Adrenal gland (tissue), 12 donors: Measurements from ENCODE around the gene FAM181B. TPM values are rescaled to one million over a fixed set of nuclear protein-coding genes. Genes with fewer than 3 reads are reported as not detected.

Experiments
- DNase-seq, 7 donors: peaks; one replicate each; pipeline ENCODE4 v3.0.0-alpha.2; 2019 to 2020
- H3K27ac ChIP-seq, 5 donors: fragments of 200-600 bp; sonication (generic) in 4 of 5; 1 replicate in 3 of 5; 2 replicates in 2 of 5; pipeline versions ENCODE4 v1.5.1 to v1.8.0; 2016 to 2020; ENCODE audit warnings: mild to moderate bottlenecking in 1 of 5
- H3K27me3 ChIP-seq: fragments of 200-600 bp; 2 replicates; pipeline ENCODE4 v1.8.0; 2021
- H3K36me3 ChIP-seq, 2 donors: fragments of 200-600 bp; replicated peaks in 1 of 2; 1 replicate in 1 of 2; 2 replicates in 1 of 2; pipeline versions ENCODE4 v1.5.1 to v1.8.0; 2018 to 2022
- H3K4me1 ChIP-seq, 2 donors: fragments of 200-600 bp; replicated peaks in 1 of 2; 1 replicate in 1 of 2; 2 replicates in 1 of 2; pipeline versions ENCODE4 v1.5.1 to v1.8.0; 2018 to 2021
- H3K4me3 ChIP-seq, 4 donors: fragments of 200-600 bp; sonication (generic) in 3 of 4; one replicate each; pipeline ENCODE4 v1.5.1; 2016 to 2018
- H3K9me3 ChIP-seq, 3 donors: fragments of 200-600 bp; sonication (generic) in 1 of 3; replicated peaks in 1 of 3; 1 replicate in 2 of 3; 2 replicates in 1 of 3; pipeline versions ENCODE4 v1.5.1 to v1.8.0; 2016 to 2021
- CTCF ChIP-seq, 6 experiments: fragments of 450-650 bp in 4 of 6; fragments of 200-600 bp in 2 of 6; sonication (generic) in 1 of 6; IDR thresholded peaks; 1 replicate in 5 of 6; 2 replicates in 1 of 6; pipeline versions ENCODE4 v1.5.1 to v1.8.0; 2016 to 2021; ENCODE audit warnings: antibody characterized with exemption in 6 of 6, mild to moderate bottlenecking in 2 of 6, moderate library complexity in 1 of 6
- POLR2A ChIP-seq, 2 donors: fragments of 450-650 bp; IDR thresholded peaks; one replicate each; pipeline ENCODE4 v1.6.1; 2017; ENCODE audit warnings: antibody characterized with exemption in 2 of 2, mild to moderate bottlenecking in 2 of 2, moderate library complexity in 1 of 2
- WGBS, 4 donors: extraction: QIAGEN DNeasy Blood & Tissue Kit in 2 of 4; methylation state at CpG; one replicate each; pipeline versions ENCODE4 v1.1.5 to v1.1.7; 2013 to 2017; 5-methylcytosine and 5-hydroxymethylcytosine counted together
- intact Hi-C, 2 donors: fragments of 100-400 bp; cut with DNase I; formaldehyde crosslinking; loops; one replicate each; pipeline versions ENCODE4 v1.14.1 to v1.15.0; 2022 to 2023
- polyA plus RNA-seq, 3 donors: library from polyadenylated mRNA; stranded (reverse); fragments of 200-250 nt in 2 of 3; fragments of 350-450 nt in 1 of 3; fragmentation: Illumina TruSeq in 1 of 3; extraction: RNeasy Lipid Tissue Mini Kit (QIAGEN cat#74804) in 1 of 3; gene quantifications; one replicate each; pipeline ENCODE4 v1.2.3, GENCODE V29; 2013 to 2014
- total RNA-seq, 9 donors: library from RNA; depleted of rRNA in 4 of 9; stranded (reverse); fragments of >200 nt in 4 of 9; fragments of 120-200 nt in 1 of 9; fragmentation: NEBNext Ultra II Directional in 1 of 9; extraction: Animal tissue kit (Norgen Biotek cat#: 25700) in 1 of 9; gene quantifications; one replicate each; pipeline versions ENCODE4 v1.1.0 to v1.2.4, GENCODE V29; 2013 to 2023
- donor health status: healthy with polysubstance abuse.
- donor health status: Bipolar disorder and iron deficiency.
- donor health status: DM: yes; HTN: yes; CAD: no.
- donor health status: DM: no; HTN: no; CAD: no.
- donor health status: DM: no; HTN: no; CAD: no.
- donor health status: DM: yes; HTN: yes; CAD: no.

The FAM181B gene
- total and polyA plus RNA-seq, 12 donors: 0.04 to 3.2 (median 0.99) TPM; not detected in 2

- Histone ChIP-seq H3K4me3 (peak overlapping the region in 1 of 4 donors; percentile 78), H3K4me1 (no peaks in the 10 kb centered on the region), H3K9me3 (no peaks in the 10 kb centered on the region), H3K27me3 (peaks cover 18% of the 10 kb centered on the region), H3K27ac (peak overlapping the region in 1 of 5 donors; percentile 69), H3K36me3 (no peaks in the 10 kb centered on the region)
- WGBS, 4 donors: 36 to 49% (median 46%) methylated on average over 8 to 9 of the region's 9 CpGs
- intact Hi-C loops: no loop called here
- DNase-seq: no peak
- no peak for TF ChIP-seq POLR2A (IDR thresholded peaks at IDR 0.05)
Observed at GRCh38 chr11:82734120-82734479, 436 bp upstream of the FAM181B start.

GRCh38 chr11:82732734-82733443 is 775 bp downstream of the FAM181B start:
- no peaks in the 10 kb centered on the region for H3K36me3 ChIP-seq
- H3K4me1 ChIP-seq: no peaks in the 10 kb centered on the region
- no peak for TF ChIP-seq CTCF (IDR thresholded peaks at IDR 0.05)
- no peak for TF ChIP-seq POLR2A (IDR thresholded peaks at IDR 0.05)
- peak in 2 of 7 donors; percentile 14 to 24 for DNase-seq
- 0 to 2% (median 1%) methylated on average over 12 to 93 of the region's 93 CpGs; no CpG with 5 or more reads in 1 of the 4 donors for WGBS, 4 donors
- peaks cover 13% of the 10 kb centered on the region for H3K27me3 ChIP-seq
- H3K4me3 ChIP-seq: peak overlapping the region in 1 of 4 donors; percentile 78
- intact Hi-C loops: no loop called here
- H3K27ac ChIP-seq: peak overlapping the region in 2 of 5 donors; percentile 63 to 69
- H3K9me3 ChIP-seq: no peaks in the 10 kb centered on the region

GRCh38 chr11:82732348-82732733 is 1.3 kb downstream of the FAM181B start:
- Histone ChIP-seq H3K36me3 (no peaks in the 10 kb centered on the region), H3K4me1 (no peaks in the 10 kb centered on the region), H3K4me3 (peak overlapping the region in 1 of 4 donors; percentile 78), H3K9me3 (no peaks in the 10 kb centered on the region), H3K27me3 (peaks cover 10% of the 10 kb centered on the region), H3K27ac (peak overlapping the region in 1 of 5 donors; percentile 69)
- no peak for TF ChIP-seq POLR2A (IDR thresholded peaks at IDR 0.05)
- TF ChIP-seq CTCF (IDR thresholded peaks at IDR 0.05): no peak
- intact Hi-C loops: no loop called here
- no peak for DNase-seq
- 7 to 11% (median 9%) methylated on average over 20 to 37 of the region's 37 CpGs for WGBS, 4 donors

- Histone ChIP-seq H3K9me3 (no peaks in the 10 kb centered on the region), H3K27me3 (peaks cover 10% of the 10 kb centered on the region), H3K36me3 (no peaks in the 10 kb centered on the region), H3K4me3 (no peak overlapping the region), H3K4me1 (no peaks in the 10 kb centered on the region), H3K27ac (no peak overlapping the region)
- WGBS, 4 donors: 48 to 57% (median 49%) methylated on average over 11 of the region's 11 CpGs
- TF ChIP-seq CTCF (IDR thresholded peaks at IDR 0.05) (no peak), POLR2A (IDR thresholded peaks at IDR 0.05) (no peak)
- intact Hi-C loops: no loop called here
- DNase-seq: no peak
Observed at GRCh38 chr11:82731691-82732277, 1.9 kb downstream of the FAM181B start.
